Pons (tissue), 1 donor: ENCODE data around the gene PLSCR5.

Experiments used
- DNase-seq: peaks from one replicate; pipeline ENCODE4 v3.0.0-alpha.2; 2016; ENCODE audit warnings: low spot score

The PLSCR5 gene

DNA sequence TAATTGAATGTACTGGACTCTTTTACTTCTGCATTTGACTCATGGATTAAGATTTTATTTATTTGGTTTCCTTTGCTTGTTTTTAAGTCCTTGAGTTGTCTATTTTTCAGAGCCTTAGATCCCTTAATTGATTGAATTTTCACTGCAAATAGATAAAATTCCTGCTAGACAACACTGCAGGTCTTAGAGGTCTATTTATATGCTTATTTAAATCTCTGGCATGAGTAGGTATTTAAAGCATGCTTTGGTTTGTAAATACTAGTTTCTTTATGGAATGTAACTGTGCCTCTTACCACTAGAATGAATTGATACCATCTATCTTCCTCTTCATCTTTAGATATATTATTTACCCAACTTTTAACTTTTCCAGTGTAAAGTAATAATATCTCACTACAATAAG is 20.0 kb downstream of the PLSCR5 start:
- DNase-seq = no peak

DNA sequence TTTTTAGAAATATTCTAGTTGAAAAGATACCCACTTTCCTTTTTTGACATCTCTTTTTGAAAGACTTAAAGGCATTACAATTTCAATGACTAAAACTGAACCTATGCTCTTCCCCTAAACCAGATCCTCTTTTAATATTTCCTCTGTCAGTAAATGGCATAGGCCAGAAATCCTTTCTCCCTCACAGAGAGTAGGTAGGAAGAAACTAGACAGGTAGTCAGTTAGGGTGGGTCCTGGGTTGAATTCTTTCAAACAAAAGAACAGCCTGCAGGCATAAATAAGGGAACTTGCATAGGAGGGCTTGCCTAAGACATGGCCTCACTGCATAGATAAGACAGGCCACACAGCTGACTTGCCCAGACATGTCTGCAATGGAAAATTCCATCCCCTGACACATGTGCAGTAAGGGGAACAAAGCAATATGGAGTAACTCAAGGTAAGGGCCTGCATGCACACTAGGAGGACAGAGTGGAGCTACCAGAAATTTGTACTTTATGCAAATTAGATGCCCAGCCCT is 23.1 kb downstream of the PLSCR5 start:
- peak; percentile 39 for DNase-seq

DNA sequence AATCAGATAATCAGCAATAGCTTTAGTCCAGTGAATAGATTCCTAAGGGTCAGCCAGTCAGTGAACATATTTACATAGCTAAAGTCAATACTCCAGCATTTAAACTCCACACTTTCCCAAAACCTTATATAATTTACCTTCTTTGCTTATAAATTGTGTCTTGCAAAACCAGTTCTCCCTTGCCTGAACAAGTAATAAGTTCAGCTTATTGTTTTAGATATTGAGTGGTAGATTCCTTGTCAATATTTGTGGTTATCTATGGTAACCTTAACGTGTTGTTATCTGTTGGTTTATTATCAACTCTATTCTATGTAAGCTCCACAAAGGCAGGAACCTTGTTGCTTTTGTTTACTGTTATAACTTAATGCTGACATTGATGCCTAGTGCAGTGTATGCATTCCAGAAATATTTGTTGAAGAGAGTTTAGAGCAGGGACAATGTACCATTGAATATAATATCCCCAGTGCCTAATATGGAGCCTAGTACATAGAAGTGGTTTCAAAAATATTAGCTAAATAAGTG is 24.0 kb downstream of the PLSCR5 start:
- no peak for DNase-seq

DNA sequence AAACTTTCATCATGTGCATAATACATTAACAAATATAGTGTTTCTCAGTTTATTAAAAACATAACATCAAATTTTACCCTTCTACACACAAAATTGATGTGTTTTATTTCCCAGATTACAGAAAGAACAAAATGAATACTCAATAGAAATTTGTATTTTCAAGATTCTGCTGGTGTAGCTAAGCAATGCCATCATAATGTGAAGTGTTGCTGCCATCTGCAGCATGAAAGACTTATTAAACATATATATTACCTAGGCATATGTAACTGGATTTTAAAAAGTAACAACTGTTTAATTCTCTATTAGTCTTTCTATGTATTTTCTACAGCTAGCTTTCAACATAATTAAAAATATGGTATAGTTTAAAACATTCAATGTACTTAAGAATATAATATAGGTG is 27.5 kb downstream of the PLSCR5 start:
- peak; percentile 58 for DNase-seq

DNA sequence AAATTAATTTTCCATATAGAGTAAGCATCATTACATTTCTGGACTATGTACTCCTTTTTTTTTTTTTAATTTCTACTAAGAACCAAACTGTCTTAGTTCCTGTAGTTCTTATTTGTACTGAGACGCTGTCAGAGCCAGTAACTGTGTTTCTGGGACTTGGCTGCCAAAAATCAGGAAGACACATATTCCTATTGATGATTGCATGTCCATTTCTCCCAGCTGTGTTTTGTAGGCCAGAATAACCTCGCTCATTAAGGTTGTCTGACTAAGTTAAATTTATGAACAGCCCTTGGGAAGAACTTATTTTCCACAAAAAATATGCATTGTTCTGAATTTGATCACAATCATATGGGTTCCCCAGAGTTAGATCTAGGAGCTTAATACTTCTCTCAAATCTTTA is 29.5 kb downstream of the PLSCR5 start:
- no peak for DNase-seq

DNA sequence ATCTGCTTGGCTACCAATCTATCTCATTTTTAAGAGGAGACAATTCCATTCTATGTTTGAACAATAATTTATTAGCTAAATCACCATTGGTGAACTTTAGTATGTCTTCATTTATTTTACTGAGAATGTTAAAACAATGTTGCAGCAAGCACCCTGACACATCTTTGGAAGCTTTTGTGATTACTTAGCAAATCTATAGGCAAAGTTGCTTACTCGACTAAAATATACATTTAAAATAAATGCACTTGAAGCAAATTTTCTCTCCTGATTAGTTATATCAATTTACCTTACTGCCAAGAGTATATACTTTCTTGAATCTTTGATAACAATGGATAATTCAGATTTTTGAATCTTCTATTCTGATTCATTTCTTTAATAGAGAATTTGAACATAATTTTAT is 31.0 kb downstream of the PLSCR5 start:
- no peak for DNase-seq

DNA sequence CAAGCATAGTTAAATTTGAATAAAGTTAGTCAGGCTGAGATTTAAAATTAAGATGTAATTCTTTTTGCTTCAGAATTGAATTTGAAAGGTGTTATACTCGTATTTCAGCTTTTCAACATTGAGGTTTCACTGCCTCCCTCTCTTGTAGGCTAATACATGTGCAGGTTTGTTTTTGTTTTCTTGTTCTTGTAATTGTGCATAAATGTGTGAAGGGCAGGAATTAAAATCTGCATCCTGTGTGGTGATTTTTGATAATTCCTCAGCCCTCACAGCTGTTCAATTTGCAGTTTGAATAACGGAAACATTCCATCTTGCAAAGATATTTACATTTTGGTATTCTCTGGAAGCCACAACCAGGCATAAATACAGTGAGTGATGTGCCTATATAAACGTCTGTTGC is 35.8 kb downstream of the PLSCR5 start:
- DNase-seq = no peak

DNA sequence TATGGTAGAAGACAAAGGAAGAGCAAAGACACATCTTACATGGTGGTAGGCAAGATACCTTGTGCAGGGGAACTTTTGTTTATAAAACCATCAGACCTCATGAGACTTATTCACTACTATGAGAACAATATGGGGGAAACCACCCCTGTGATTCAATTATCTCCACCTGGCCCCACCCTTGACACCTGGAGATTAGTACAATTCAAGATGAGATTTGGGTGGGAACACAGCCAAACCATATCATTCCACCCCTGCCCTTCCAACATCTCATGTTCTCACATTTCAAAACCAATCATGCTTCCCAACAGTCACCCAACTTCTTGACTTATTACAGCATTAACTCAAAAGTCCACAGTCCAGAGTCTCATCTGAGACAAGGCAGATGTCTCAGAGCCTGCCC is 39.0 kb downstream of the PLSCR5 start:
- no peak for DNase-seq

DNA sequence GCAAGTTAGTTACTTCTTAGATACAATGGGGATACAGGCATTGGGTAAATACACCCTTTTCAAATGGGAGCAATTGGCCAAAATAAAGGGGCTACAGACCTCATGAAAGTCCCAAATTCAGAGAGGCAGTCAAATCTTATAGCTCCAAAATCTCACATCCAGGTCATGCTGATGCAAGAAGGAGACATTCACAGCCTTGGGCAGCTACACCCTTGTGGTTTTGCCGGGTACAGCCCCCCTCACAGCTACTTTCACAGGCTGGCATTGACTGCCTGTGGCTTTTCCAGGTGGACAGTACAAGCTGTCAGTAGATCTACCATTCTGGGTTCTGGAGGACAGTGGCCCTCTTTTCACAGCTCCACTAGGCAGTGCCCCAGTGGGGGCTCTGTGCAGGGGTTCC is 43.3 kb downstream of the PLSCR5 start:
- no peak for DNase-seq

DNA sequence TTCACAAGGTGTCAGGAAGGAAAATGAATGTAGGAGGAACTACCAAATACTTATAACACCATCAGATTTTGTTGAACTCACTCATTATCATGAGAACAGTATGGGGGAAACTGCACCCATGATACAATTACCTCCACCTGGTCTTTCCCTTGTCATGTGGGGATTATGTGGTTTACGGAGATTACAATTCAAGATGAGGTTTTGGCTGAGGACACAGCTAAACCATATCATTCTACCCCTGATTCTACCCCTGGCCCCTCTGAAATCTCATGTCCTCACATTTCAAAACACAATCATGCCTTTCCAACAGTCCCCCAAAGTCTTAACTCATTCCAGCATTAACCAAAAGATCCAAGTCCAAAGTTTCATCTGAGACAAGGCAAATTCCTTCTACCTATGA is 43.7 kb downstream of the PLSCR5 start:
- DNase-seq = no peak

DNA sequence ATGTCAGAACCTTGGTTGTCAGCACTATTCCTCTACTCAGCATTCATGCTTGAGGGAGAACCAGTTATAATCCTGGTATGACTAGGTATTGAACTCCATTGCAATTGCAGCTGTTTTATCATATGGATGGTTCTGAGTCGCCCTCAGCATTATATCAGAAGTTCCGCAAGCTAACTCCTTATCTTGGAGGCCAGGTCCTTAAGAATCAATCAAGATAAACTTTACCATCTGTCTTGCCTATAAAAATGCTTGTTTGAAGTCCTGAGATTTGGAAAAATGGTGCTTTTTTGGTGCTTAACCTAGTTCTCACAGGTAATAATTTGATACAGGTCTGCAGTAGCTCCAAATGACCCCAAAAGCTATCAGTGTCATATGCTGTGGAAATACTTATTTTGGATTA is 44.5 kb downstream of the PLSCR5 start:
- no peak for DNase-seq

DNA sequence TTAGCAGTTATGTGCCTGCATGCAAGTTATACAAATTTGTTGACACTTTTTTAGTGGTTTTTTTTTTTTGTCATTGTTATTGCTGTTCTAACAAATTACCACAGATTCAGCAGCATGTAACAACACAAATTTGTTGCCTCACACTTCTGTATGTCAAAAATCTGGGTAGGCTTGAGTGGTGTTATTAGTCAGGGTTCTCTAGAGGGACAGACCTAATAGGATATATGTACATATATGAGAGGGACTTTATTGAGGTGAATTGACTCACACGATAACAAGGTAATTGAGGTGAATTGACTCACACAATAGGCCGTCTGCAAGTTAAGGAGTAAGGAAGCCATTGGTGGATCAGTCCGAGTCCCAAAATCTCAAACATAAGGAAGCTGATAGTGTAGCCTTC is 45.8 kb downstream of the PLSCR5 start:
- DNase-seq = no peak

DNA sequence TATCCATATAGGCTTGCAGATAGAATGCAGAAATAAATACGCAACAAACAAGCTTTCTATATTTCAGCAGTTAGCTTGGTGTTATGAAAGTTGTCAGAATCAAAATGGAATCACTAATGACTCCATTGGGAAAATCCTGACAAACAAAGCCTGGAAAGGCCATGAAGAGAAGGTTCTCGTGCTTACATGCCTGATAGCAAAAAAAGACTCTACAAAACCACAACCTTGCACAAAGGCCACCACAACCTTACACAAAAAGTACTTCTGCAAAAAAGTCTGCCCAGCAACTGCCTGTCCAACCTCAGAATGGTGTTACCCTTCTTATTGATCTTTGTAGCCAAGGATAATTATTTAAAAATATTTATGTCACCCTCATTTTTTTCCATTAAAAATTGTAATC is 46.4 kb downstream of the PLSCR5 start:
- no peak for DNase-seq

DNA sequence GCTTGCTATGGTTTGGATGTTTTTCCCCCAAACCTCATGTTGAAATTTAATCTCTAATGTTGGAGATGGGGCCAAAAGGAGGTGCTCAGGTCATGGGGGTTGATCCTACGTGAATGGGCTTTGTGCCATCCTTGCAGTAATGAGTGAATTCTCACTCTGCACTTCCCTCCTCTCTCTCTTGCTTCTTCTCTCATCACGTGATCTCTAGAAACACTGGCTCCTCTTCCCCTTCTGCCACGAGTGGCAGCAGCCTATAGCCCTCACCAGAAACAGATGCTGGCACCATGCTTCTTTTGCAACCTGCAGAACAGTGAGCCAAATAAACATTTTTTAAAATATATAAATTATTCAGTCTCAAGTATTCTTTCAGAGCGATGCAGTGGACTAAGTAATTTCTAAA is 47.4 kb downstream of the PLSCR5 start:
- DNase-seq = no peak

DNA sequence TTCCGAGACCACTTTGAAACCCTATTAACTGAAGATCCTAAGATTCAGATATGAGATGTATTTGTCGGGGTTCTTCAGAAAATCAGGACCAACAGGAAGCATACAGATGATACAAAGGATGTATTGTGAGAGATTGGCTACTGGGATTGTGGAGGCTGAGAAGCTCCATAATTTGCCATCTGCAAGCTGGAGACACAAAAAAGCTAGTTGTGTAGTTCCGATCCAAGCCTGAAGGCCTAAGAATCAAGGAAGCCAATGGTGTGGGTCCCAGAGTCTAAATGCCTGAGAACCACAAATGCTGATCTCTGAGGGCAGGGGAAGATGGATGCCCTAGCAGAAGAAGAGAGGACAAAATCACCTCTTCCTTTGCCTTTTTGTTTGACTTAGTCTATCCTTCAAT is 49.8 kb downstream of the PLSCR5 start:
- no peak for DNase-seq

DNA sequence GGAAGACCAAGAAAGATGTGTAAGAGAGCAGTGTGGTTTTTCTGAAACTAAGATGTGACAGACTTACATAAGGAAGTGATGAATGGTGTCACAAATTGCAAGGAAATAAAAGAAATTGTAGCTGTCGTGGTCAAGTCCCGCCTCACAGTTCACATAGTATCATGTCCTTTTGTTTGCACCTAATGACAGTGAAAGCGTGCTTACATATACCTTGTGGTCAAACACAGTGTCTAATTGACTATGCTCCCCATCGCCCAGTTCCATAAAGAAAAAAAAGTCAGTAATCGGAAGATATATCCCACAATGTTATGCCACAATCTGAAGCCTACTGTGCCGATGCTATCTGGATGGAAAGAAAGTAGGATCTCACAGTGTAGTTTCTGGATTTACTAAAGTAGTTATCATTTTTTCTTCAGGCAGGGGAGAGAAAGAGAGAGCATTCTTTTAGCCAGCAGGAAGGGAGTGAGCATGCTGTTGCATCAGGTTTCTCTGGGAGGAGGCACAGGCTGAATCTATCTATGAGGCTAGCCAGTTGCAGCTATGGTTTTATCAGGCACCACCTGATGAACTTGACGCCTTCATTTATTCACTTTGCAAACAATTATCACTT is 50.9 kb downstream of the PLSCR5 start:
- DNase-seq = no peak

DNA sequence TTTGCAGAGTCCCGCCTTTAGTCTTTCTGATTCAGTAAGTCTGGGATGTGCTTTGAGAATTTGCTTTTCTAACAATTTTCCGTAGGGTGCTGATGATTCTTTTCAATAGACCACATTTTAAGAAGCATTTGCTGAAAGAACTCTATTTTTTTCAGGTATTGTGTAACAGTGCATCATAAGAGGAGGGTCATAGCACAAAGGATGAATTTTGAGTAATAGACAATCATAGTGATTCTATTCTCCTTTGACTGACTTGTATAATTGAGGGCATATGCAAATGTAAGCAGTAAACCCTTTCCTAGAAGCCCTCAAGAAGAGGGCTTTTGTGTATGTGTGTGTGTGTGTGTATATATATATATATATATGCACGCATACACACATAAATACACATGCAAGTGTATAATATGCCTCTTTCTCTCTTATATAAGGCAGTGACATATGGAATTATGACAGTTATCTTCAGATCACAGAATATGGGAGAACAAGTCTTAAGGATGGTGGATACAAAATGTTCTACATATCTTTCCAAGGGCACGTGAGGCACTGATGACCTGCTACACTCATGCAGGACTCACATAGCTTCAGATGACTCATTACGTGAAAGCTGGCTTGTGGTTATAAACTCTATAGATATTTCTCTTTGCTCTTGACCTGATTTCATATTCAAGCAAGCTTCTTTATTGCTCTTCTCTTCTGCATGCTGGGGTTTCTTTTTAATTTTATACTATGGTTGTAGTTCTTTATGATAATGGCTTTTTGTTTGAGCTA is 54.2 kb downstream of the PLSCR5 start:
- no peak for DNase-seq

DNA sequence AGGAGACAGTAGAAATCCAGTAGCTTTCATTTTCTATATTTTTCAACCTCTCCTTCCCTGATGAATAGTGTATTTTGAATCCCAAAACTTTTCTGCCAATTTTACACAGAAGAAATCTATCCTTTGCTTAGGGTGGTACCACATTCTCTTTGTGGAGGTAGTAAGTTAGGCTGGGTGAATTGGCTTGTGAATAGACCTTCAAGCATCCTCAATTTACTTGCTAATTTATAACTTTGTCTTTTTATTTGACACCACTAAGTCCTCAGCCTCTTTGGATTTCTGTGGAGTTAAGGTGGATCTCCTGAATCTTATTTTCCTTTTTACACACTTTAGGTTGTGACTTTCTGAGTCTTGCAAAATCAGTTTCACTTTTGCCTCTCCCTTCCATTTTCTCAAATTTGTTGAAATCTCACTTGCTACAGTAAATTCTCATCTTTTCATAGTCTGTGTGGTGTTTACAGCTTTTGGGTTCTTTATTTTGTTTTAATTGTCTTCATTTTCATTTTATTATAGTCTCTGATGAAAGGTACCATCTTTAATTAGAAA is 55.0 kb downstream of the PLSCR5 start:
- DNase-seq = no peak

DNA sequence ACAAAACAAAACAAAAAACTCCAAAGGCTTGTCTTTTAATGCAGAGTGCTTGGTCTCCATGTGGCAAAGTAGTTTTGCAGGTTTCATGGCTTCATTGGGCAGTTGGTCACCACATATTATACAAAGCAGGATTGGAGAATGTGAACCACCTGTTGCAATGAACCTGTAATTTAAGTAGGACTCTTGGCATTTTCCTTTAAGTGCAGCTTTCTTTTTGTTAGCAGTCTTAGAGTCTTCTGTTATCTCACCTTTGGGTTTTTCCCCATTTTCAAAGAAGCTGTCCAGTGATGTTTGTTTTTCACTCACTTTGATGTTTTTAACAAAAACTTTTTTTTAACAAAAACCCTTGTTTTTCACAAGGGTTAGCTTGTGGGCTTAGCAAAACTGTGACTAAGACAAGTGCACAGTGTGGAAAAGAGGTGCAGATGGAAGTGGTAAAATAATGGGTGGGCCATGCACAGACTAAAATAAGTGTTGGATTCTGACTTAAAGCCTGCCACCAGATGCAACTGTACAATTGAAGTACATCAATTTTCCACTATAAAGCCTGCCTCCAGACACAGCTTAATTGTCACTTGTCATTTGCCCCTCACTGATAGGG is 57.8 kb downstream of the PLSCR5 start:
- DNase-seq = no peak

DNA sequence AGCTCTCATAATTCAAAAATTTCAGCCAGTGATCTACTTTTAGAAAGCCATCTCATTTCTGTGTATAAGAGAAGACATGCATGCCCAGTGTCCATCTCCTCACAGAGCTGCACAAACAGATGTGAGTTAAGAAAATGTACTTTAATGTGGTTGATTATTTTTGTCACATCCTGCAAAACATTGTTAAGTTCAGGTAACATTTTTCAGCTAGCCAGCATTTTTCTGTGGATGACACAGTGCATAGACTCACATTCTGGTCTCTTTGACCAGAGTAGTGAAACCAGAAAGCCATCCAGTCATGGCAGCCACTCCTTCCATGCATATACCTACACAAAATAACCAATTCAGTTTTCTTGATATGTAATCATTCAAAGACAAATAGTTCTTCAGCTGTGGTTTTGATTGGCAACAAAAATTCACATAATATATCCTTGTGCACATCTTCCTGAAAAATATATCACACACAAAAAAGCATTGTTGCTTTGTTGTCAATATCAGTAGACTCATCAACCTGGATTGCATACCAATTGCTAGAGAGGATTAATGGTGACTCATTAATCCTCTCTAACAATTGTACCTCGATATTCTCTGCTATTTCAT is 58.7 kb downstream of the PLSCR5 start:
- DNase-seq = no peak

DNA sequence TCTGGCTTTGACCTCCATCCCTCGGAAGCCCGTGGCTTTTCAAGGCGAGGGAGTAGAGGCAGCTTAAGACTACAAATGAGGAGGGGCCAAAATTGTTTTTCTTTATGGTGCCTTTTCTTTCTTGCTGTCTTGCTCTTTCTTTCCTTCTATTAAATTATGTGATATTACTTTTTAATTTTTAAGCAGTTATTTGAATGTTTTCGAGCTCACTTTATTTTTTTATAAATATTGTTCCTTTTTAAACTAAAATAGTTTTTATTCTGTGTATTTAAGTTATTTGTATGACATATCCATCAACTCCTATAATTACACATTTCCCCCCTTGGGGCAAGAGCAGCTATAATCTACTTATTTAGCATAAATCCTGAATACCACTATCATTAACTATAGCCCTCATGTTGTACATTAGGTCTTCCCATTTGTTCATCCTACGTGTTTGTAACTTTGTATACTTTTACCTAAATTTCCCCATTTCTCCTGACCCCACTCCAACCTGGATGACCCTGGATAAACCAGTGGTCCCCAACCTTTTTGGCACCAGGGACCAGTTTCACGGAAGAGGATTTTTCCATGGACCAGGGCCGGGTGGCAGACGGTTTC is 60.1 kb downstream of the PLSCR5 start:
- no peak for DNase-seq
